HG03354 (cell line): ENCODE data around the gene CHMP6.

Experiments
- ATAC-seq: cut with Tn5 transposase; IDR thresholded peaks from one replicate; pipeline ENCODE4 v1.9.1; 2021; ENCODE audit warnings: mild to moderate bottlenecking; ENCODE audit not compliant: unreplicated experiment, poor library complexity, severe bottlenecking

Gene CHMP6

GRCh38 chr17:81037026-81037797 lies 45.6 kb downstream of the CHMP6 start:
- no peak for ATAC-seq

GRCh38 chr17:81037798-81038733 lies 46.4 kb downstream of the CHMP6 start:
- no peak for ATAC-seq

- no peak for ATAC-seq
Observed at GRCh38 chr17:81039096-81039495, 47.5 kb downstream of the CHMP6 start.

GRCh38 chr17:81039854-81040758 lies 48.5 kb downstream of the CHMP6 start:
- no peak for ATAC-seq

- ATAC-seq: no peak
Observed at GRCh38 chr17:81040791-81041337, 49.2 kb downstream of the CHMP6 start.

GRCh38 chr17:81042606-81043005 lies 51.0 kb downstream of the CHMP6 start:
- no peak for ATAC-seq

- ATAC-seq: no peak
Observed at GRCh38 chr17:81043319-81043724, 51.7 kb downstream of the CHMP6 start.

GRCh38 chr17:81043725-81044427 lies 52.2 kb downstream of the CHMP6 start:
- ATAC-seq: no peak

GRCh38 chr17:81044428-81044763 lies 52.8 kb downstream of the CHMP6 start:
- ATAC-seq: no peak

- ATAC-seq: no peak
Observed at GRCh38 chr17:81044764-81045589, 53.3 kb downstream of the CHMP6 start.

GRCh38 chr17:81045590-81046095 lies 54.0 kb downstream of the CHMP6 start:
- no peak for ATAC-seq

- no peak for ATAC-seq
Observed at GRCh38 chr17:81046132-81046769, 54.6 kb downstream of the CHMP6 start.

GRCh38 chr17:81046770-81047359 lies 55.2 kb downstream of the CHMP6 start:
- no peak for ATAC-seq

- no peak for ATAC-seq
Observed at GRCh38 chr17:81048827-81049371, 57.3 kb downstream of the CHMP6 start.

GRCh38 chr17:81049372-81049911 lies 57.8 kb downstream of the CHMP6 start:
- no peak for ATAC-seq
